HG03342 (cell line): ENCODE results near the gene BCL6.

Experiments used
- ATAC-seq: cut with Tn5 transposase; IDR thresholded peaks from one replicate; pipeline ENCODE4 v1.9.1; 2021; ENCODE audit warnings: mild to moderate bottlenecking, moderate library complexity; ENCODE audit not compliant: unreplicated experiment

The BCL6 gene

GRCh38 chr3:187720337-187720670 lies 25.0 kb downstream of the BCL6 start:
- no peak for ATAC-seq

- ATAC-seq = no peak
These were observed 25.5 kb downstream of the BCL6 start for GRCh38 chr3:187719628-187720336.

GRCh38 chr3:187718802-187719201 lies 26.5 kb downstream of the BCL6 start:
- ATAC-seq = no peak

- no peak for ATAC-seq
These were observed 27.7 kb downstream of the BCL6 start for GRCh38 chr3:187717572-187717971.

GRCh38 chr3:187714404-187714979 lies 30.8 kb downstream of the BCL6 start:
- peak; percentile 91 for ATAC-seq

DNA sequence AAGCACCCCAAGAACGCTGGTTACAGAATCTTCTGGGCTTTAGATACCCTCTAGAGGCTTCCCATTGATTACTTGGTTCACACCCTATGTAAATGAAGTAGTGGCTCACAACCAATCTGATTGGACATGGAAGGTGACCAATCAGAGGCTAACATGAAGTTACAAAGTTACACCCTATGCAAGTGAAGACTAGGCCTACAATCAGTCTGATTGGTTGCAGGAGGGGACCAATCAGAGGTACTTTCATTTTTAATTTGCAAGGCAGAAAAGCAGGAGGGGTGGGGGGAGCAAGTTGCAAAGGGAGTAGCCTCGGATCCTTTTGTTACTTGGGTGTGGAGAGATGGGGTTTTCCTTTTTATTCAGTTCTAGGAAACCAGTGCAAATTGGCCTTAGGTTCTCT lies 31.8 kb downstream of the BCL6 start:
- no peak for ATAC-seq

- no peak for ATAC-seq
These were observed 36.1 kb downstream of the BCL6 start for GRCh38 chr3:187709155-187709554.

DNA sequence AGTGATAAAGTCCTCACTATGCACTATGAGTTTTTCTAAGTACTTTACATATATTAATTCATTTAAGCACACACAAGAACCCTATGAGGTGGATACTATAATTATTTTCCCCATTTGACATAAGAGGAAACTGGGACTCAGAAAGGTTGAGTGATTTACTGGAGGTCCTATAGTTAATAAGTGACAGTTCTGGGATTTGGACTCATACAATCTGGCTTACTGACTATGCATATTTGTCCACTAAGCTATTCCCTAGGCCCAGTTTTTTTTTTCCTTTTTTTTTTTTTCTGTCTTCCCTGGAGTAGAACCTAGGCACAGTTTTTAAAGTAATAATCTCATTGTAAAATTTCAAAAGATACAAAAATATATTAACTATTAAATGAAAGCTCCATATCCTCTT lies 36.6 kb downstream of the BCL6 start:
- ATAC-seq = no peak

GRCh38 chr3:187706971-187707370 lies 38.3 kb downstream of the BCL6 start:
- ATAC-seq = no peak

DNA sequence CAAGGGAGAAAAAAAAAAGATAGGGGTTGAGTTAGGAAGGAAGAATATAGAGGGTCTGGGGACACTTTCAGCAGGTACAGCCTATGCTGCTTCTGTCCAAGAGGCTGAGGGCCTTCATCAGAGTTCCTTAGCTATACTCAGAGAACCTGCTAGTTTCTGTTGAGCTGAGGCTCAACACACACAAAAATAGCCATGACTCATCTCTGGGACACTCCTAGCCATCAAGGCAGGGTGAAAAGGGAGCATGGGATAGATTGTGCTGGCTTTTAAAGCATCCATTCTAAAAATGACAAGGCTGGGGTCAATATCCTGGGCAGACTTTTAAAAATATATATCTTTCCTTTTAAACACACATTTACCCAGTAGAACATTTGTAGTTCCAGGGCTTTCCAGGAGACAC lies 40.1 kb downstream of the BCL6 start:
- no peak for ATAC-seq

GRCh38 chr3:187702507-187703033 lies 42.7 kb downstream of the BCL6 start, which contains the start of gene RTP2:
Gene RTP2, minus strand, starts transcription at chr3:187702557. Its CDS starts 429 bp downstream, at chr3:187702128.
- no peak for ATAC-seq

DNA sequence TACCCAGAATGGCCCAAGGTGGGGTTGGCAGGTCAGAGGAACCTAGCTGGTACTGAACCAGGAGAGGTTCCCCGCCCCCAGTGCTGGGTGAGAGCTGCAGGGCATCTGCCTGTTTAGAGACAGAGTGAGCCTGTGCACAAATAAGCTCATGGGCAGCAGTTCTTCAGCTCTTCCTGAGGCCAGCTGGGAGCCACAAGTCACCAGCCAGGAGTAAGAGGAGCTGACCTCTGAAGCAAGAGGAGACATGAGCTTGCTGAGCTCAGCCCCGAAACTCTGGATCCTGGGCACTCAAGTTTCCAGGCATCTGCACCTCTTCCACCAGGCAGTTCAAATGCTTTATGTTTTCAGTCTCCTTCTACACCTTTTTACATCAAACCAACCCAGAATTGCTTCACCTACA lies 45.0 kb downstream of the BCL6 start:
- no peak for ATAC-seq

- ATAC-seq = no peak
These were observed 46.5 kb downstream of the BCL6 start for GRCh38 chr3:187698499-187699399.

DNA sequence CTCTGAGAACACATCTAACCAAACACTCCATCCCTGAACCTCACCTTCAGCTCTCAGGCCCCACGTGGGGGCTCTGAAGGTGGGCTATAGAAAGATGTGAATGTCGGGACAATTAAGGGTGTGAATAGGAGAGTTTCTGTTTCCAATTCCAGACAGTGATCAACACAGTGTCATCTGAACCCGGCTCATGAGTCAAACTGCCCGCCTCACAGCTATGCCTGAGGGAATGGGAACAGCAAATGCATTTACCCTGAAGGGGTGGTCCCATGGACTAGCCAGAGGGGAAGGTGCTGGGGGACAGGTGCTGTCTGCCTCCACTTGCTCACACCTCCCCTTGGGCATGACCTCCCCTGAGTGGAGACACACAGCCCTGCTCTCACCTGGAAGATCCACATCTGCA lies 49.2 kb downstream of the BCL6 start:
- no peak for ATAC-seq

DNA sequence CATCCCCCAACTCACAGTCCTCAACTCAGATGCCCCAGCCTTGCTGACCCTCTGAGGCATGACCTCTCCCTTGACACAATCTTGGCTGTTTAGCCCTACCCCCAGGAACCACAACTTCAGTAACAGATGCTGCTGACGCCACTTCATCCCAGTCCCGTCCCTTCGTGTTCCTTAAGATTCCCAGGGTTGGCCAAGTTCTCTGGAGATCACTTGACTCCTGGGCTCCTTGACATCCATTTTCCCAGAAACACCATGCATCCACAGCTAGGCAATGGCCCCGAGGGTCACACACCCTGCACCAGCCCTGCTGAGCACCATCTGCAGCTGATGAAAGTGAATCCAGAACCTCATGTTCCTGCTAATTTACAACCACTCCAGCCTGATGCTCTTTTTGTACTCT lies 49.8 kb downstream of the BCL6 start:
- no peak for ATAC-seq

DNA sequence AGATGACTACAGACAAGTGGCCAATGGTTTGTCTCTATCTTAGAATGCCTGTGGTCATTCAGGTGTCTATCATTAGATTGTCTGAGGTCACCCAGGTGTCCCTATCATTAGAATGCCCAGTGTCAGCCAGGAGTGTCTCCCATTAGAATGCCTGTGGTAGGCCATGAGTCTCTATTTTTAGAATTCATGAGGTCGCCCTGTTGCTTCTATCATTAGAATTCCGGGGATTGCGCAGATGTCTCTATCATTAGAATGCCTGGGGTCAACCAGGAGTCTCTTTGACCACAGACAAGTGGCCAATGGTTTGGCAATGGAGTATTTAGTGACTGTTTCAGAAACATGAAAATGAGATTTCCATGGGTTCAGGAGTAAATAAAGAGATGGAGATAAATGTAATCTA lies 50.5 kb downstream of the BCL6 start:
- ATAC-seq = no peak

- ATAC-seq = no peak
These were observed 51.8 kb downstream of the BCL6 start for GRCh38 chr3:187693431-187693830.

DNA sequence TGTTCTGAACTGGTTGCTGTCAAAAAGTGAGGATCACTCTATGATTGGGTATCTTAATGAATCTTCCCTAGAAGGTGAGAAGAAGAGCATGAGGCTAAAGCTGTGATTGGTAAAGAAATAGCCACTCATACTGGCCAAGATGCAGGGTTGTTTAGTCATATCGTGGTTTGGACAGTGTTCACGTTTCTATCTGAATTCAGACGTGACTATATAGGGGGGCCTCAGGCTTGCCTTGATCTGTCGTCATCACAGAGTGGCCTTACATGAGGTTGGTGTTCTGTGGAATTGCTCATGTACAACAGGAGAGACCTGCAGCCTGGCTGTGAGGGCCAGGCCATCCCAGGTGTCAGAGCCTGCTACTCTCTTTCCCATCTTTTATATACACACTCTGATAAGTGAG lies 55.3 kb downstream of the BCL6 start:
- ATAC-seq = no peak

DNA sequence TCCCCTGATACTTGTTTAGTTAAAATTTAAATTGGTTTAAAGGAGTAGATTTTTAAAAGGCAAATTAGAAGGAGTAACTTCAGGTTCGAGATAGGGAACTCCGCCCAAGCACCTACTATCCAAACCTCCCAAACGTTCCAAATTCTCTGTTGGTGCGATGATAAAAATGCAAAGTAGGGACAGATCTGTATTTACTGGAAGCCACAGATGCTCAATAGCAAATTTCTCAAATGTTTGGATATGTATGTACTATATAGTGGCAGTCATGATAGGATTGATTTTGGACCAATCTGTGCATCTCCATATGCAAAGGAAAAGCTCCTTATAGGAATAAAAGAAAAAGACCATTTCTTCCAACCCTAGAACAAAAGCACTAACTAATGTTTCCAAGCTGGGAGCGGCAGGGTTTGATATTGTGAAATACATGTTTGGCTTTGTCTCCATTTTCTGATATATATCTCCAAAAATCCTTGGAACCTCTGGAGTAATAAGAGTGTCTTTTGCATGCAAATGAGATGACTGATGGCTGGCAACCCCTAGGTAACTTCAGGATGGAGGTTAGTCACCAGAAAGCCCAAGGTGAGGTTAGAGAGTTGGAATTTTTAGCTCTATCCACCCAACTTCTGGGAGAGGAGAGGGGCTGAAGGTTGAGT lies 58.5 kb downstream of the BCL6 start:
- ATAC-seq = no peak

DNA sequence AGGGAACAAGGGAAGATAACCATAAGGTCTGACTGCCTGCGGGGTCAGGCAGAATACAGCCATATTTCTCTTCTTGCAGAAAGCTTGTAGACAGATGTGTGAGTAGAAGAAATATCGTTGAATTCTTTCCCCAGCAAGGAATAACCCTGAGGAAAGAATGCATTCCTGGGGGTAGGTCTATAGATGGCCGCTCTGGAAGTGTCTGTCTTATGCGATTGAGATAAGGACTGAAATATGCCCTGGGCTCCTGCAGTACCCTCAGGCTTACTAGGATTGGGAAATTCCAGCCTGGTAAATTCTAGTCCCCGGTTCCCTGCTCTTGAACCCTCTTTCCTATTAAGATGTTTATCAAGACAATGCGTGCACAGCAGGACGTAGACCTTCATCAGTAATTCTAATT lies 59.3 kb downstream of the BCL6 start:
- ATAC-seq = no peak

DNA sequence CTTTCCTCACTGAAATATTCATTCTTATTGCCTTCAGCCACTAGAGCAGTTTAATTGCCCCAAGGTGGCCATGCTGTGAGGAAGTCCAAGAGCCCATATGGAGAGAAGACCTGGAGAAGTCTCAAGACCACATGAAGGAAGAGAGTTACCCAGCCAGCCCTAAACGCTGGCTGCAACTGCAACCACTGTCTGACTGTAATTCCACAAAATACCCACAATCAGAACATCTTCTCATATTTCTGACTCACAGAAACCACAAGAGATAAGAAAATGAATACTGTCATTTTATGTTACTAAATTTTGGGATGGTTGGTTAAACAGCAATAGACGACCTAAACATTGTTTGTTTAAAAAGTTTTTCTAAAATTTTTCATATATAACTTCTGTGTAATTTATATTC lies 60.4 kb downstream of the BCL6 start:
- no peak for ATAC-seq
